AG04450 (cell line): Measurements from ENCODE around the gene TMUB1. TPM values are rescaled to one million over a fixed set of nuclear protein-coding genes. Genes with fewer than 3 reads are reported as not detected.

Experiments used
- CTCF ChIA-PET: fragments of 300-600, 350-600 bp; formaldehyde crosslinking; extraction: SDS; loops from one replicate; lab custom pipeline; 2022; ENCODE audit warnings: antibody characterized with exemption, inconsistent platforms; lab: Charles Lee
- POLR2A ChIA-PET: fragments of 350-600 bp; formaldehyde crosslinking; extraction: SDS; loops from one replicate; lab custom pipeline; 2021; ENCODE audit warnings: antibody characterized with exemption, inconsistent platforms; lab: Yijun Ruan, JAX
- DNase-seq: peaks from one replicate; pipeline ENCODE4 v3.0.0-alpha.2; 2011; ENCODE audit warnings: low read depth, low spot score
- H3K27ac ChIP-seq: one replicate; pipeline ENCODE4 v1.5.1; 2012; ENCODE audit warnings: low read depth, low read length, control low read depth
- H3K27me3 ChIP-seq: one replicate; pipeline ENCODE4 v1.6.0; 2012; ENCODE audit warnings: low read length; ENCODE audit not compliant: control insufficient read depth, insufficient read depth
- H3K4me3 ChIP-seq: 2 replicates; pipeline ENCODE4 v1.5.1; 2011; ENCODE audit warnings: mild to moderate bottlenecking, low read depth, low read length, control low read depth
- H3K9me3 ChIP-seq: 2 replicates; pipeline ENCODE4 v1.5.1; 2012; ENCODE audit warnings: low read length; ENCODE audit not compliant: control insufficient read depth, insufficient read depth
- CTCF ChIP-seq: IDR thresholded peaks from 2 replicates; pipeline ENCODE4 v1.5.1; 2011; ENCODE audit warnings: low read depth, low read length, control low read depth, inconsistent platforms
- polyA plus RNA-seq: library from polyadenylated mRNA; depleted of rRNA; stranded (reverse); fragments of >200 nt; gene quantifications from 2 replicates; pipeline ENCODE4 v1.2.3, GENCODE V29; 2011

Gene TMUB1
- polyA plus RNA-seq, 1 experiment: 9.7 TPM

GRCh38 chr7:151051108-151051507, 32.2 kb downstream of the TMUB1 start:
- Histone ChIP-seq H3K4me3 (no peak overlapping the region), H3K27me3 (peaks cover 5% of the 10 kb centered on the region), H3K9me3 (no peaks in the 10 kb centered on the region; the same call in 1 of the 2 replicates), H3K27ac (no peak overlapping the region)
- DNase-seq: no peak
- TF ChIP-seq CTCF: no peak
- POLR2A ChIA-PET: interaction anchor here (0.6 kb wide), 1 partner anchor 20 kb away, joined by 3 read pairs; no protein-coding TSS in a partner anchor
- CTCF ChIA-PET: interaction anchor here (1.3 to 1.8 kb wide), 2 partner anchors 33 to 60 kb away, joined by 3 to 4 read pairs; no protein-coding TSS in a partner anchor

GRCh38 chr7:151048911-151049463, 34.3 kb downstream of the TMUB1 start:
- Histone ChIP-seq H3K4me3 (no peak overlapping the region), H3K27ac (no peak overlapping the region), H3K27me3 (peaks cover 5% of the 10 kb centered on the region), H3K9me3 (no peaks in the 10 kb centered on the region; the same call in 1 of the 2 replicates)
- no peak for TF ChIP-seq CTCF
- ChIA-PET POLR2A (no interaction called here), CTCF (interaction anchor here (1.1 to 1.8 kb wide), 2 partner anchors 14 to 31 kb away, joined by 3 to 4 read pairs; no protein-coding TSS in a partner anchor)
- DNase-seq: no peak

GRCh38 chr7:151047976-151048815, 35.1 kb downstream of the TMUB1 start, which contains the start of gene ASIC3:
TSS of gene ASIC3 (plus strand) at chr7:151048531. CDS start at chr7:151048886, 355 bp downstream.
- H3K27ac ChIP-seq: no peak within 1 kb of the TSS

GRCh38 chr7:151046603-151047573, 36.4 kb downstream of the TMUB1 start:
- TF ChIP-seq CTCF: no peak
- ChIA-PET CTCF (no interaction called here), POLR2A (interaction anchor here (0.6 to 1.2 kb wide), 3 partner anchors 11 to 33 kb away, joined by 3 read pairs; partner anchors contain the start of gene CDK5)
- no peak for DNase-seq
- Histone ChIP-seq H3K27ac (no peak overlapping the region), H3K4me3 (no peak overlapping the region), H3K9me3 (no peaks in the 10 kb centered on the region; the same call in 1 of the 2 replicates), H3K27me3 (peaks cover 5% of the 10 kb centered on the region)

More at GRCh38 chr7:151047976-151048815, 35.1 kb downstream of the TMUB1 start, which contains the start of gene ASIC3:
- no peaks in the 10 kb centered on the region; the same call in 1 of the 2 replicates for H3K9me3 ChIP-seq
- TF ChIP-seq CTCF: no peak
- peaks cover 5% of the 10 kb centered on the region for H3K27me3 ChIP-seq
- H3K4me3 ChIP-seq: no peak within 1 kb of the TSS
- DNase-seq: no peak
- POLR2A ChIA-PET: interaction anchor here (1.2 kb wide), 1 partner anchor 9 kb away, joined by 3 read pairs; the partner anchor contains the start of gene CDK5
- CTCF ChIA-PET: interaction anchor here (1.1 kb wide), 1 partner anchor 15 kb away, joined by 3 read pairs; no protein-coding TSS in a partner anchor
